Peyer's patch (tissue), 4 donors: ENCODE results near the gene HDDC3.

Experiments
- CTCF ChIP-seq, 6 experiments: fragments of 450-650 bp in 4 of 6; fragments of 200-600 bp in 2 of 6; sonication (generic) in 1 of 6; IDR thresholded peaks; one replicate each; pipeline ENCODE4 v1.5.1; 2017 to 2019; ENCODE audit warnings: antibody characterized with exemption in 6 of 6, mild to moderate bottlenecking in 3 of 6, moderate library complexity in 1 of 6
- POLR2A ChIP-seq, 2 donors: fragments of 450-650 bp; IDR thresholded peaks; one replicate each; pipeline ENCODE4 v1.5.1; 2017; ENCODE audit warnings: antibody characterized with exemption in 2 of 2, mild to moderate bottlenecking in 2 of 2, moderate library complexity in 2 of 2

GRCh38 chr15:90953947-90954711 lies 21.8 kb upstream of the HDDC3 start:
- no peak for TF ChIP-seq CTCF (IDR thresholded peaks at IDR 0.05)
- TF ChIP-seq POLR2A (IDR thresholded peaks at IDR 0.05) = no peak
